SW 1271 (cell line): ENCODE data around the gene CACNA2D3.

Experiments used
- DNase-seq, 2 experiments: peaks; one replicate each; lab custom pipeline; 2025; lab: John Stamatoyannopoulos, UW

CACNA2D3 gene

GRCh38 chr3:54374214-54374852, 252.0 kb downstream of the CACNA2D3 start:
- DNase-seq, result no peak

- no peak for DNase-seq
Measured at GRCh38 chr3:54376142-54376807, 253.9 kb downstream of the CACNA2D3 start.

GRCh38 chr3:54376939-54377578, 254.7 kb downstream of the CACNA2D3 start:
- no peak for DNase-seq

GRCh38 chr3:54378184-54378583, 255.8 kb downstream of the CACNA2D3 start:
- DNase-seq, result no peak

- DNase-seq, result no peak
Measured at GRCh38 chr3:54384279-54384678, 261.9 kb downstream of the CACNA2D3 start.

GRCh38 chr3:54390582-54390981, 268.2 kb downstream of the CACNA2D3 start:
- no peak for DNase-seq

GRCh38 chr3:54393150-54393549, 270.8 kb downstream of the CACNA2D3 start:
- DNase-seq, result no peak

- no peak for DNase-seq
Measured at GRCh38 chr3:54408328-54408727, 286.0 kb downstream of the CACNA2D3 start.

GRCh38 chr3:54421943-54422342, 299.6 kb downstream of the CACNA2D3 start:
- DNase-seq, result no peak

GRCh38 chr3:54424292-54424691, 301.9 kb downstream of the CACNA2D3 start:
- DNase-seq, result no peak

GRCh38 chr3:54426381-54426780, 304.0 kb downstream of the CACNA2D3 start:
- DNase-seq, result no peak

GRCh38 chr3:54427501-54427900, 305.1 kb downstream of the CACNA2D3 start:
- no peak for DNase-seq

GRCh38 chr3:54427941-54428871, 305.9 kb downstream of the CACNA2D3 start:
- DNase-seq, result peak in 1 of 2 experiments; percentile 14

GRCh38 chr3:54432975-54433374, 310.6 kb downstream of the CACNA2D3 start:
- no peak for DNase-seq

- DNase-seq, result no peak
Measured at GRCh38 chr3:54433846-54434245, 311.5 kb downstream of the CACNA2D3 start.

GRCh38 chr3:54434756-54435155, 312.4 kb downstream of the CACNA2D3 start:
- DNase-seq, result no peak

- DNase-seq, result no peak
Measured at GRCh38 chr3:54437271-54437670, 314.9 kb downstream of the CACNA2D3 start.

GRCh38 chr3:54443561-54444161, 321.3 kb downstream of the CACNA2D3 start:
- DNase-seq, result no peak

GRCh38 chr3:54445630-54446029, 323.3 kb downstream of the CACNA2D3 start:
- DNase-seq, result no peak

- no peak for DNase-seq
Measured at GRCh38 chr3:54447427-54447826, 325.1 kb downstream of the CACNA2D3 start.

GRCh38 chr3:54454806-54455205, 332.5 kb downstream of the CACNA2D3 start:
- DNase-seq, result no peak

GRCh38 chr3:54458357-54458756, 336.0 kb downstream of the CACNA2D3 start:
- no peak for DNase-seq
